HT1080 (cell line): ENCODE results near the gene MMP3. TPM values are rescaled to one million over a fixed set of nuclear protein-coding genes. Genes with fewer than 3 reads are reported as not detected.
A peak's percentile ranks its signal among the peaks of the same experiment; 100 is the strongest.
"Not testable (repeated sequence)": the region's sequence is repeated elsewhere in the genome, so short reads cannot be mapped to it uniquely, and the experiment has no call there.

Source experiments
- DNase-seq: peaks from one replicate; pipeline ENCODE4 v3.0.0-alpha.2; 2015; ENCODE audit warnings: low read depth
- polyA plus RNA-seq, 2 experiments: library from polyadenylated mRNA; depleted of rRNA; stranded (reverse); fragments of >200 nt; gene quantifications; 2 replicates each; pipeline ENCODE4 v1.2.3, GENCODE V29; 2015
- total RNA-seq: library from RNA; depleted of rRNA; stranded (reverse); fragments of >200 nt; shearing (Covaris generic); gene quantifications from 2 replicates; pipeline ENCODE4 v1.2.3, GENCODE V29; 2014; rRNA removed

MMP3 gene
- total RNA-seq, result 19.5 and 20.0 TPM in 2 replicates
- 0.79 and 0.85 TPM in 2 replicates for polyA plus RNA-seq (2015; cell fraction: cytosol; rRNA removed)
- 2.4 and 5.1 TPM in 2 replicates for polyA plus RNA-seq (2015; cell fraction: nucleus; rRNA removed)

DNA sequence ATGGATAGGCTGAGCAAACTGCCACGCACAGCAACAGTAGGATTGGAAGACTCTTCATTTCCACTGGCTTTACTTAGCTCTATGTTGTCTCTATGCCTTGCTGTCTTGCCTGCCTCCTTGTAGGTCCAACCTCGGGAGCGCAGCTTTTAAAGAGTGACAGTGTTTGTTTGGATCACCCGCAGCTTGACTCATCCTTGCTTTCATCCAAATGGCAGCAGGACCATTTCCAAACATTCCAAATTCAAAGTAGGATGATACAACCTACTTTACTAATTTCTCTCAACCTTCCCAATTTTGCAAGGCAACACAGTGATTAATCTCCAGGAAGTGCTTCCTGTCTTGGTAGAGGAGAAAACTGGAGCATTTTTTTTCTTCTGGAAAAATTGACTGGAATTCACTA is at the start of gene MMP3:
Gene MMP3, minus strand, starts transcription at position 121 of the 400 bp plus-strand sequence. Its CDS starts 63 bp downstream, at position 58.
- peak; percentile 88 for DNase-seq

DNA sequence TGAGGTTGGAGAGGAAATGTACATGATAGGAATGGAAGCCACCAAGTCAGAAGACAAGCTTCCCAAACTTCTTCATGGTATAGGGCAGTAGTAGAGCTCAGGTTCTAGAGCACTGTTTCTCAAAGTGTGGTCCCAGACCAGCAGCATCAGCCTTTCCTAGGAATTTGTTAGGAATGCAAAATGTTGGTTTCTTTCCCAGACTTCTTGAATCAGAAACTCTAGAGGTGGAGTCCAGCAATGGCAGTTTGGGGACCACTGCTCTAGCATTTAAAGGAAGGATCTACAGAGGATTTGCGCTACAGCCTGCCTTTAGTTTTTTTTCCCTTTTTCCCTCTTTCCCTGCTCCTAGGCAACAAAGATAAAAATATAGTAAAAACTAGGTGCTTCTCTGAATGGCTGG is 48.3 kb upstream of the MMP3 start:
- no peak for DNase-seq

GRCh38 chr11:102886999-102887398 is 43.6 kb upstream of the MMP3 start:
- DNase-seq, result peak; percentile 50

DNA sequence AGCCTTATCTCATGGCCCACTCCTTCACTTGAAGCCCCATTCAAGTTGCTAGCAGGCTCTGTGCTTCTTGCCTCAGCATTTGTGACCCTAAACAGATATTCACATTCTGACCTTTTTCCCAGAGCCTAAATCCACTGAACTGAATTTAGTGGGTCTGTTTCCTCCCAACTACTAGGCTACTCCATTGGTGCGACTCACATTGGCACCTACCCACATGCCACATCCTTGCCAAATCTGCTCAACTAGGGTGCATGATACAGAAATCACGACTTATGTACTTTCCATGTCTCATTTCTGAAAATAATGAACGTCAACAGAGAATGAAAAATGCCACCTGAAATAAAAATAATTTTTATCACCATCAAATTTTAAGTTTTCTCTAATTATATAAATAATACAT is 39.7 kb upstream of the MMP3 start:
- peak; percentile 8 for DNase-seq

GRCh38 chr11:102882389-102883024 is 39.1 kb upstream of the MMP3 start:
- DNase-seq, result peak; percentile 23

GRCh38 chr11:102879801-102880200 is 36.4 kb upstream of the MMP3 start:
- DNase-seq, result no peak

DNA sequence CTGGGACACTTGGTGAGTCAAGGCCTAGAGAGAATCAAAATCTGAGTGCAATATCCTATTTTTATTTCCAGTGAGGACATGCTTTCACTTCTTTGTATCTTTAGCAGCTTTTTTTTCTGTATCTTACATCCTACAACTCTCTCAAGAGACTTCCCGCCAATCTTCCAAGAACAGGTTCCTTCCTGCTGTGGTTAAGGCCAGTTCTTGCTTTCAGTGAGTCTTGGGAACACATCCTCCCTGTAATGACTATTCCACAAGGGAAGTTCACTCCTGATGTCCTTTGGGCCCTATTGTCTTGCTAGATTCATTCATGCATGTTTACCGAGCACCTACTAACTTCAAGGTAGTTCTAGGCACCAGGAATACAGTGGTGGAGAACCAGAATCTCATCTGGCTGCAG is 35.2 kb upstream of the MMP3 start:
- DNase-seq, result no peak

DNA sequence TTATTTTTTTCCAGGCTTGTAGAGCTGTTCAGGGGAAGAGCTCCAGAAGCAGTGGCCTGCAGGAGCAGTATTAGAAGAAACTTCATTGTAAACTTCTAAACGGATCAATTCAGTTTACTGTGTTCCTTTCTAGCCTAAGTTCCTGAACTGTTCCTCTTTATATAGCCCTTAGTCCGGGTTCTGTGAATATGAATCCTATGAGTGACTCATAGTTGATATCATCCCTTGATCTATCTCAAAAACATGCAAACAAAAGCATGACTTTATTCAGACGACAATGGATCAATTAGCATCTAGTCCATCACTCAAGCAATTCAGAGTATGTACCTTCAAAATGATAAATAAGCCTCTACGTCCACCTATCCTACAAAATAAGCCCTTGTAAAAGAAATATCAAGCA is 31.4 kb upstream of the MMP3 start, which contains the start of gene MMP12:
Gene MMP12, minus strand, starts transcription at position 131 of the 400 bp plus-strand sequence. Its CDS starts 45 bp downstream, at position 86.
- no peak for DNase-seq

- DNase-seq, result not testable (repeated sequence)
Measured at GRCh38 chr11:102869354-102869964, 26.1 kb upstream of the MMP3 start.

DNA sequence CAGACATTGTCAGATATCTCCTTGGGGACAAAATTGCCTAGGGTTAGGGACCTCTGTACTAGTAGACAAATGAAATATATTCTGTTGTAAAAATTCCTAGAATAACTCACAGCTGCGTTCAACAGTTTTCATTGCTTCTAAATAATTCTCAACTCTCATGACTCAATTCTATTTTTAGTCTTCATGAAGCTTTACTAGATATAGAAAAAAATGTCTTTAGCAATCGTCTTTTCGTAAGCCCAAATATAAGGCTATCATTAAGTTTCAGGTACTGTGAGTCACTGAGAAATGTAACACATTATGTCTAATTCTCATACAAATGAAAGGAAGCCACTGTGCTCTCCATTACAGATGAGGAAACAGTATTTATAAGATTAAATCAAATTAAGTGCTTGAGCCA is 24.9 kb upstream of the MMP3 start:
- no peak for DNase-seq

DNA sequence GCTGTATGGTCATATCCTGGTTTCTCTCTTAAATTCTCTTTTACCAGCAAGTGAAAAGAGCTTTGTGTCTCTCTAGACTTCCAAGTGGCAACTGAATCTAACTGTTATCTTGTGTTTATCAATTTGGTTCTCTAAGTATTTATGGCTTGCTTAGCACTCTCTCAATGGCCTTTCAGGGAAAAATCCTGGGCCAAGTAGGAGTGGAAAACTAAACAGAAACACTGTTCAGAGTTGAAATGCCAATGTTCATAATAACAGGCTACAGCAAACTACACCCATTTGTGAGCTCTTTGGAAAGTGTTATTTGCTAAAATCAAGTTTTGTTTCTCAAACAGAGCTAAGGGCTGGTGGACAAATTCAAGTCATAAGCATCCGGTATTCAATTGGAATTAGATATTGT is 21.3 kb upstream of the MMP3 start:
- DNase-seq, result no peak

- no peak for DNase-seq
Measured at GRCh38 chr11:102853956-102854355, 10.5 kb upstream of the MMP3 start.

- no peak for DNase-seq
Measured at GRCh38 chr11:102853055-102853454, 9.6 kb upstream of the MMP3 start.

GRCh38 chr11:102850973-102851745 is 7.8 kb upstream of the MMP3 start:
- DNase-seq, result peak; percentile 93

DNA sequence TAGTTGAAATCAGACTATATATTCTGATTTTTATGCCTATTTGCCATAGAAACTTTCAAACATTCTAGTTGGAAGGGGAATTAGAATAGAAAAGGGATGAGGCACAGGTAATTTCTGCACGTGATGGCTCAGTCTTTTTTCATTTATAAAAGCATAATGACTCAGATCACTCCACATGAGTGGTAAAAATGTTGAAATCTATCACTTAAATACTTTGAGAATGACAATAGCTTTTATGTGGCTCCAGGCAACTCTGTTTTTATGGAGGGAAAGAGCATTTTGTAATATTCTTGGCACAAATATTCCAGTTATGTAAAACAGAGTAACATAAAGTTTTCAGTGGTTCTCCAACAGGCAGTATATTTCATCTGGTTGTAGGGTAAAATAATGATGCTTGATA is 5.9 kb upstream of the MMP3 start:
- peak; percentile 78 for DNase-seq

DNA sequence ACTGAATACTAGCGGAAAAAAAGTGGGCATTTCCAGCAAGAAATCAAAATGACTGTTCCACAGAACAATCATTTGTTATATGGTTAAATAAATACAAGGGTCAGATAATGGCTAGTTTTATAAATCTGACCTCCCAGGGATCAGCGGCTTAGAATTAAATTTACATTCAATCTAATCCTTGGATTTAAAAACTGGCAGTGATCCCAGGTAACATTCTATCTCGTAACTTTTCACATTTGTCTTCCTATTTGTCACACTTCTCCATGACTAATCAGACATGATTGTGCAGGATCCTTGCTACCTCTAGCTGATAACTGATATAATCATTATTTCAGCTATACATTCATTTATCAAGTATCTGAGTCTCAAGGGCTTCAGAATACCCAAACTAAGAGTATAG is 2.9 kb upstream of the MMP3 start:
- peak; percentile 42 for DNase-seq

DNA sequence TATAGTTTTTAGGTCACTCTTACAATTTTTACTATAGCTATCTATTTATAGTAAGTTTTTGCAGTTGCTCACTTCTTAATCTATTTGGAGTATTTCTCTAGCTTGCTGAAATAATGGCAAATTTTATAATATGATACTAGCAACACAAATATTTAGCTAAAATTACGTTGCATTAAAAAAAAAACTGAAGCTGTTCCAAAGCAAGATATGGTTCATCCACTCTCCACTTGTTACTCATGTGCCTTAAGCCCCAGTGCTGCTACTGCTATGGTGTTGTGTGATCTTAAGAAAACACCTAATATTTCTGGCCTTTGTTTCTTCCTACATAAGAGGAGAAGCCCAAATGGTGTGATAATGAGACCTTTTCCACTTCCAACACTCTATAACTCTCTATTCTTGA is 479 bp downstream of the MMP3 start:
- no peak for DNase-seq

DNA sequence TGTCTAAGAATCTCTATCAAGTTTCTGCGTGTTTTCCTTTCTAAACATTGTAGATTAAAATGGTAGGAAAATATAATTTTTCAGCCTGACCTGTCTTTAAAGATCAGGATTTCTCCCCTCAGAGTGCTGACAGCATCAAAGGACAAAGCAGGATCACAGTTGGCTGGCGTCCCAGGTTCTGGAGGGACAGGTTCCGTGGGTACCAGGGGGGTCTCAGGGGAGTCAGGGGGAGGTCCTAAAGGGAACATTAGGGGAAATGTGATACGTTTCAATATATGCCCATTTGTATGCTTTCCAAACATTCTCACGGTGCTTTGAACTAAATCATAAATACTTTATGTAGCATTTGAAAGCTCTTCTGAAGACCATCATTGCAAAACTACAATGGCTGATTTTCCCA is 3.4 kb downstream of the MMP3 start:
- no peak for DNase-seq

GRCh38 chr11:102837646-102838045 is 5.8 kb downstream of the MMP3 start:
- no peak for DNase-seq

DNA sequence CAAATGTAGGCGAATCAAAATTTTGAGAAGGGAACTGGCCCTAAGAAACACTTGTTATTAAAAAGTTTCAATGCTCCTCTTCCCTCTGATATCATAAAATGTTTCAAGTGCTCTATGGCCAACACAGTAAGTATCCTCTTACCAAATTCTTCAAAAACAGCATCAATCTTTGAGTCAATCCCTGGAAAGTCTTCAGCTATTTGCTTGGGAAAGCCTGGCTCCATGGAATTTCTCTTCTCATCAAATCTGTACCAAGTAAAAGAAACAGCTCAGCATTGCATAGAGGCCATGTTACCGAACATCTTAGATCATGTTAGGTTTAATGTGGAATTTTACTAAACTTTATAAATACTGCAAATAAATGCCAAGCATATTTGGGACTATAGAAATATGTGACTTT is 6.3 kb downstream of the MMP3 start:
- no peak for DNase-seq

GRCh38 chr11:102836290-102836875 is 7.0 kb downstream of the MMP3 start:
- peak; percentile 23 for DNase-seq

DNA sequence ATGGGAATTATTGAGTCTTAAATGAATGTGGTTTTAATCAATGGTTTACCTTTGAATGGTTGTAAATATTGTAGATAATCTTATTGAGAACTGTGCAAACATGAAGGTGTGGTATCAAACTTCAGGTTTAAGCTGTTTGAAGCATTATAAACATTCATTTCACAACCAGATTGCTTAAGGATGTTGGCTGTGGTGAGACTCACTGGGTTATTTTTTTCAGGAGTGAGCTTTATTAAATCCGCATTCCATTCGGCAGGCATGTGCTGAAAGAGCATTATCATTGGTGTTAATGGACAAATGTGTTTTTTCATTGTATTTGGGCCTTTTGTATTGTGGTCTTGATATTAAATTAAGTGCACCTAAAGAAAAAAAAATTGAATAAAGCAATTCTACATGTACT is 9.7 kb downstream of the MMP3 start:
- DNase-seq, result no peak
